RKO (cell line): ENCODE data around the gene C16orf96.

Experiments used
- DNase-seq: peaks from one replicate; pipeline ENCODE4 v3.0.0-alpha.2; 2016; ENCODE audit warnings: low spot score

C16orf96 gene

DNA sequence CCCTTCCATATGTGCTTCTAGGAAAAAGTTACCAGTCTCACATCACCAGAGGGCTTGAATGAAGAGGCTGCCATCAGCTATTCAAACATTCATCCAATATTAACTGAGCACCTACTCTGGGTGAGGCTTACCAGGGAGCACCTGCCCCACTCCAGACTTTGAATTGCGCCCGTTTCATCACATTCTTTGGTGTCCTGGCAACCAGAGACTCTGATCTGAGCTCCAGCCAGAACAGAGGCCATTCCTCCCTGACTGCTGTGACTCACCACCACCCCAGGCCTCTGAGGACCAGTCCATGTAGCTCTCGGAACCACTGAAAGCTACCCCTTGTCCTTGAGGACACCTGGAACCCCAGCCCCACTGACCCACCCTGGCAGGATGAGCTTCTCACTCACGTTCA lies at the start of gene C16orf96:
Gene C16orf96, plus strand, starts transcription at position 229 of the 400 bp plus-strand sequence. Its CDS starts 150 bp downstream, at position 379.
- DNase-seq, result no peak

DNA sequence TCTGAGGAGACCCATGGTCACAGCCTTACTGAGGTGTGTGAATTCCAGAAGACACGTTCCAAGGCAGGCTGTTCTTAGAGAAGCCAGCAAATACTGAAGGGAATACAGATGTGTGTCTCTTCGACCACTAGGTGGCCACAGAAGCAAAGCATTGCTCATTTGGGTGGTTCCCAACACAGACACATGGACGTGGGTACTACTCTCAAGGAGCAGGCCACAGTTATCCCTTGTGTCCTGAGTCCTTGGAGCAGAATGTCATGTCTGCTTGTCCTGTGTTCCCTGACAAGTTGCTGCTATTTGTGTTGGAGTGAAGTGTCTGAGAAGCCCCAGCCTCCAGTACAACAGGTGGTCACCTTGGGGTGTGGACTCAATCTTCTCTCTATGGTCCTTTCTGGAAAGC lies 49.7 kb upstream of the C16orf96 start:
- DNase-seq, result peak; percentile 75

DNA sequence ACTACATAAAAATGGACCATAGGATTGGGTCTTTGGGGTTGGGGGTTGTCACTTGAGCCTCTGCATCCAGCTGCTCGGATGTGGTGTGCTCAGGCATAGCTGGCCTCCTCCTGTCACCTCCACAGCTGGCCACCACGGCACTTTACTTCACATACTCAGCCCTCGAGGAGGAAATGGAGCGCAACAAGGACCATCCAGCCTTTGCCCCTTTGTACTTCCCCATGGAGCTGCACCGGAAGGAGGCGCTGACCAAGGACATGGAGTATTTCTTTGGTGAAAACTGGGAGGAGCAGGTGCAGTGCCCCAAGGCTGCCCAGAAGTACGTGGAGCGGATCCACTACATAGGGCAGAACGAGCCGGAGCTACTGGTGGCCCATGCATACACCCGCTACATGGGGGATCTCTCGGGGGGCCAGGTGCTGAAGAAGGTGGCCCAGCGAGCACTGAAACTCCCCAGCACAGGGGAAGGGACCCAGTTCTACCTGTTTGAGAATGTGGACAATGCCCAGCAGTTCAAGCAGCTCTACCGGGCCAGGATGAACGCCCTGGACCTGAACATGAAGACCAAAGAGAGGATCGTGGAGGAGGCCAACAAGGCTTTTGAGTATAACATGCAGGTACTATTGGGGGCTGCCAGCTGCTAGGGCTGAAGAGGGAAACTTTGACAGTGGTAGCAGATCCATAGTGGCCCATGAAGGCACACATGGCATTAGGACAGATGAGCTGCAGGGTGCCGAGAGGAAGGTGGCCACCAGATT lies 48.4 kb upstream of the C16orf96 start:
- no peak for DNase-seq

DNA sequence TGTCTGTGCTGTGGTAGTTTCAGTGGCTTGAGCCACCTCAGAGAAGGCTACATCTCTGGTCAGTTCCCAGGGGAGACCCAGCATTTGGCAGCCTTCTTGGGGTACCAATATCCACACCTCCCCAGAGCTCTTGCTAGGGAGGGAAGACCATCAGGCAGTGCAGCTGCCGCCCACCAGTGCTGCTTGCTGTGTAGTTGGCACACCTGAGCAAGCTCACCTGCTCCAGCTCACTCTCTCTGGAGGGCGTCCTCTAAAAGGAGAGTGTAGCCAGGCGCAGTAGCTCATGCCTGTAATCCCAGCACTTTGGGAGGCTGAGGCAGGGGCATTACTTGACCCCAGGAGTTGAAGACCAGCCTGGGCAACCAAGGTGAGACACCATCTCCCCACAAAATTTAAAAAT lies 47.3 kb upstream of the C16orf96 start:
- DNase-seq, result no peak

DNA sequence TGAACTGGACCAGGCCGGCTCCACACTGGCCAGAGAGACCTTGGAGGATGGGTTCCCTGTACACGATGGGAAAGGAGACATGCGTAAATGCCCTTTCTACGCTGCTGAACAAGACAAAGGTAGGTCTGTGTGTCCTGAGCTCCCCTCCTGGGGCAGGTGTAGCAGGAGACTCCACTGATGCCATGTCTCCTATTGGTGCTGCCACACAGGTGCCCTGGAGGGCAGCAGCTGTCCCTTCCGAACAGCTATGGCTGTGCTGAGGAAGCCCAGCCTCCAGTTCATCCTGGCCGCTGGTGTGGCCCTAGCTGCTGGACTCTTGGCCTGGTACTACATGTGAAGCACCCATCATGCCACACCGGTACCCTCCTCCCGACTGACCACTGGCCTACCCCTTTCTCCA lies 46.7 kb upstream of the C16orf96 start:
- DNase-seq, result no peak

DNA sequence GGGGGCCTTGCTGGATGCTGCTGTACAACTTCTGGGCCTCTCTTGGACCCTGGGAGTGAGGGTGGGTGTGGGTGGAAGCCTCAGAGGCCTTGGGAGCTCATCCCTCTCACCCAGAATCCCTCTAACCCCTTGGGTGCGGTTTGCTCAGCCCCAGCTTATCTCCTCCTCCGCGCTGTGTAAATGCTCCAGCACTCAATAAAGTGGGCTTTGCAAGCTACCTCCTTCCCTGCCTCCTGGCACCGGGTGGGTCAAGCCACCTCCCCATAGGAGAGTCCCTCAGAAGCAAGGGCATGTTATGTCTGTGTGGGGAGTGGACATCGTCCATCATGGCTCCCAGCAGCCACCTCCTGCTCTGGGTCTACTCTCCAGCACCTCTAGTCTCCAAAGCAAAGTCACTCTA lies 46.0 kb upstream of the C16orf96 start:
- no peak for DNase-seq

DNA sequence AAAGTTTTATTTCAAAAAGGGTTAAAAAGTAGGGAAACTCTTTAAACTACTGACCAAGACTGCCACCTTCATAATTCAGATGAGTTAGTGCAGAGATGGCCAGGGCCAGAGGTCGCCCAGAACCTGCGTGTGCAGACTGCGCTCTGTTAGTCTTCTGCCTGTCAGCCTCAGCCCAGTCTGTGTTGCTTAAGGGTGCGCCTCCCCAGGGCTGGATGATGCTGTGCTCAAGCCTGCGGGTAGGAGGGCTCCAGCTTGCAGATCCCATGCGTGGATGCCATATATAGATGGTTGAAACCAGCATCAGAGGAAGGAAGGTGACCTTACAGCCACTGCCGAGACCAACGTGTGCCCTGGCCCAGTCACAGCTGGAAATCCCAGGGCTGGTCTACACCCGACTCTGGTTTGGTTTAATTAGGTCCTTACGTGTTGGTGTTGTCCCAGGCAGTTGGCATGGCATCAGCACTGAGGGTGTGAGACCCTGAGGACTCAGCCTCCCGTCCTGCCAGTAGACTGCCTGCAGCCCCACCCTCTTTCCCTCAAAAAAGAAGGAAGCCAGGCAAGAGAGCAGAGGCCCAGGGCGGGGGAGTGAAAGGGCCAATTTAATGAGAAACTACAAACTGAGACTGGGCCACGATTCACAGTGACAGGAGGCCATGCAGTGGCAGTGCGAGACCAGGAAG lies 45.3 kb upstream of the C16orf96 start:
- DNase-seq, result no peak

DNA sequence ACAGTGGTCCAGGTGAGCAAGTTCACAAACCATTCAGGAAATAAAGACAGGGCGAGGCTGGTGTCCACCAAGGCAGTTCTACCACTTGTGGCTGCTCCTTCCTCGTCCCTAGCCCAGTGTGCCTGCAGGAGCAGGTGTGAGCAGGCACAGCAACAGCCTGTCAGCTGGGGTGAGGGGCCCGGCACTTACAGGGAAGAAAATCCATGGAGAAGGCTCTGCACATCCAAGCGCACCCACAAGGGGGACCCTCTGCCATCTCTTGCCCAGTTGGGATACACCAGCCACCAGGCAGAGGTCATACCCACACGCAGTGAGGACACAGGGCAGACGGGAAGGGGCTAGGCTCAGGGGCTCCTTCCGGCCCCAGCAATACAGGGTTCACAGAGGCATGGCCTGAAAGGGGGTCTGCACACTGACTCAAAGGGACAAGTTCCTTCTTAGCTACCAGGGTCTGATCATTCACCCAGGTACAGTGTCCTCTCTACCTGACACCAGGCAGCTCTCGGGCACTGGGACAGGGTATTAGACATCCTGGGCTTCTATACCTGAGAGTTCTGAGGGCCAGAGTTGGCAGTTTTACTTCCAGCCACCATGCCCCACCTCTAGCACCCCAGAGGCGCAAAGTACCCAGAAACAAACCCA lies 44.6 kb upstream of the C16orf96 start:
- DNase-seq, result peak; percentile 51

DNA sequence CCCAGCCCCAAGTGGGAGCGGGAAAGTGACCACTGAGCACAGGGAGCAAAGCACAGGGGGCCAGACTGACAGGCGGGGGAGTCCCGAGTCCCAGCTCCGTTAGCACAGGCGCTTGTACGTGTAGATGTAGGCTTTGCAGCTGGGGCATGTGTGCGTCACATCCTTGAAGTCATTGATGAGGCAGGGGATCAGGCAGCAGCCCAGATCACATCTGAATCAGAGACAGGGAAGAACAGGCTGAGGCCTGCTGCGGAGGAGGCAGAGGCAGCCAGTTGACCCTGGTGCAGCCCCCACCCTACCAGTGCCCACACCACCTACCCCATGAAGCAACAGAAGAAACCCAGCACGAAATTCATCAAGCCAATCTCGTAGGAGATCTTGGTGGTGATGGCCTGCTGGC lies 43.7 kb upstream of the C16orf96 start:
- no peak for DNase-seq

DNA sequence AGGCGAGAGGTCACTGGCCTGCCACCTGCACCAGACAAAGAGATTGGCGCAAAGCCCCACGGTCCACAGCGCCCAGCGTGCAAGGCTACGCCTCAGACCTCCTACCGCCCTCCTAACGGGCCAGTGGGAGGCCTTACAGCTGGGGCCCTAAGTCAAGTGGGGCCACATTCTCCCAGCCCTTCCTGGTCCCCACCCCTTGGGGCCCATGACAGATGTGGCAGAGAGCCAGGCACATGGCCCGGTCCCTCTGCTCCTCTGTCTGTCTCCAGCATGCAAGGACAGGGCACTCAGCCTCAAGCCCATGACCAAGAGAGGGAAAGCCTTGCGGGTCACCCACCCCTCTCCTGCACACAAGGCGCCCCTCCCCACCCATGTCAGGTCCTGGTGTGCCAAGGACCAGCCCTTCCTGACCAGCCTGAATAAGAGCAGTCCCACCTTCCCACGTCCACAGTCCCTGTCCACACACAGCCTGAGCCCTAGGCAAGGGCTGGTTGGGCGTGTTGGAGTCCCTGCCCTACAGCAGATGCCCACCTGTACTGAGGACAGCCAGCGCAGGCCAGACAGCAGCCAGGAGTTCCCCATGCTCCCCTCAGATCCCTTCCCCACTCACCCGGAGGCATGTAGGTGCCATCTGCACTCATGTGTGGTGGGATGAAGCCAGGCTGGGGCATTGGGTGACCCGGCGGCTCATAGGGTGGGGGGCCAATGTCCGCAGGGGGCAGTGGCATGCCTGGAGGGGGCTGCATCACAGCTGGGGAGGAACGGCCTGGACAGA lies 42.9 kb upstream of the C16orf96 start:
- no peak for DNase-seq

DNA sequence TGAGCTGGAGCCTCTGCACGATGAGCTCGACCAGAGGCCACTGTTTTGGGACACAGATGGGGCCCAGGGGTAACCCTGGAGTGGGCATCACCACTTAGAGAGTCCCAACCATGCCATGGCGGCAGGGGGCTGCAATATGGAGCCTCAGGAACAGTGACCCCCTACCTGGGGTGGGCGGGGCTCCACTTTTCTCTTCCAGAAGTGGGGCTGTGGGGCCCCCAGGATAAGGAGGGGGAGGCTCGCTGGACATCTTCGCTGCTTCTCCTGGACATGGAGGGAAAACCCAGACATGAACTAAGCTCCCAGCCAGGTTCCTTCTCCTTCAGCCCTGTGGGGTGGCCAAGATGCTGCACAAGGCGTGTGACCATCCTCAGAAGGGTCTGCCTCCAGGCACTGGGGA lies 42.3 kb upstream of the C16orf96 start:
- DNase-seq, result no peak

DNA sequence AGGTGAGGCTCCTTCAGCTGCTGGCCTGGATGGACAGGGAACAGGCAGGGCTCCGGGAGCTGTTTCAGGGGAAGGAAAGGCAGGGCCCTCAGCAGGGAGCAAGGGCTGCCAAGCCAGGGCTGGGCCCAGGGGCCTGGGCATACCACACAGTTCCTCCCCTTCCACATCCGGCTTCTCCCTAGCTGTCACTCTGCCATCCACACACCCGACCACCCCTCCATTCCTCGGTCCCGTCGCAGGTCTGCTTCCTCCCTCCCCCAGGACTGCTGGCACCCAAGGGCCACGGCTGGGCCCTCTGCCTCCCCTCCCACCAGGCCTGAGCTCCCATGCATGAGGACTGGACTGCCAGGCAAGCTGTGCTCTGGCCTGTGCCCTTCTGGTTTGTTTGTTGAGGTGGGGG lies 41.5 kb upstream of the C16orf96 start:
- DNase-seq, result no peak

DNA sequence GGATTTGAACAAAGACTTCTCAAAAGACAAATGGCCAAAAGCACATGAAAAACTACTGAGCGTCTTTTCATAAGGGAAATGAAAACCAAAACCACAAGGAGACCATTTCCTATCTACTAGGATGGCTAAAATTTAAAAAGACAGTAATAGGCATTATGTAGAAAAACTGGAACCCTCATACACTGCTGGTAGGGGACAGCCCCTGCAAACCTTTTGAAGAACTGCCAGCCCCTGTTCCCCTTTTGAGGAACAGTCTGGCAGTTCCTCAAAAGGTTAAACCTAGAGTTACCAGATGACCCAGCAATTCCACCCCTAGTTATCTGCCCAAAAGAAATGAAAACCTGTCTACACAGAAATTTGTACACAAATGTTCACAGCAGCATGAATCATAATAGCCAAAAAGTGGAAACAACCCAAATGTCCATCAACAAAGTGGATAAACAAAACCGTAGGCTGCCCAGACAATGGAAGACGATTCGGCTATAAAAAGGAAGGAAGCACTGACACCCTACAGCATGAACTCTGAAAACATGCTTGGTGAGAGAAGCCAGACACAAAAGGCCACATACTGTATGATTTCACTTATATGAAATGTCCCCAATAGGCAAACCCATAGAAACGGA lies 40.4 kb upstream of the C16orf96 start:
- DNase-seq, result no peak

DNA sequence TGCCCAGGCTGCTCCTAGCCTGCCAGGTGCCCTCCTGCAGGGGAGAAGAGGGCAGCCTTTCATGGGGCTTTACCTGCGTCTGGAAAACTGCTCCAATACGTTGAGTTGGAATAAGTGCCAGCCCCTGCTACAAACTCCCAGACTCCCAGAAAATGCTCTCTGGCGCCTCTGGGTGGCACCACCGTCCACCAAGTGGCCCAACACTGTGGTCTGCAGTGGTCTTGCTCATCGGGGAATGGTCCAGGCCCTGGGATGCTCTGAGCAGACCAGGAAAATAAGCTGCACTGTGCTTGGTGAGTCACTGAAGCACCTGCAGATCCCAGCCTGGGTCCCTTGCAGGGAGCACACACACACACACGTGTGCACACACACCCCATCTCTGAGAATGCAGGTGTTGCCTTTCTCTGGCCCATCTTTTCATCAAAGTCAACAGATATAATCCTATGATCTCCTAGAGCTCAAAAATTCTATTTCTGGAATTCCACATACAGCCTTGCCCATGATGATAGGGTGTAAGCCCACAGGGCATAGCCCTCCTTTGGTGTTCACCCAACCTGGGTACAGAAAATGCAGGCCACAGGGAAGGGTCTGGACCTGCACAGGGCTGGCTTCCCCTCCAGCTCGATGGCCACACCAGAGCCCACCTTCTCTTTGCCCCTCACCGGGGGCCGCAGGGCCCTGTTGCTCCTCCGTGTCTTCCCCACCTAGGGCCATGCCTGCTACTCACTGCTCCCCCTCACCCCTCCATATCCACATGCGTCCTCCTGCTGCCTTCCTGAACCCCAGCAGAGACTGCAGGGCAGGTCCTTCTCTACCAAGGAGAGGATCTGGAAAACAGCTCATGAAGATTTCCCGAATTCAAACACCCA lies 38.1 kb upstream of the C16orf96 start:
- no peak for DNase-seq

DNA sequence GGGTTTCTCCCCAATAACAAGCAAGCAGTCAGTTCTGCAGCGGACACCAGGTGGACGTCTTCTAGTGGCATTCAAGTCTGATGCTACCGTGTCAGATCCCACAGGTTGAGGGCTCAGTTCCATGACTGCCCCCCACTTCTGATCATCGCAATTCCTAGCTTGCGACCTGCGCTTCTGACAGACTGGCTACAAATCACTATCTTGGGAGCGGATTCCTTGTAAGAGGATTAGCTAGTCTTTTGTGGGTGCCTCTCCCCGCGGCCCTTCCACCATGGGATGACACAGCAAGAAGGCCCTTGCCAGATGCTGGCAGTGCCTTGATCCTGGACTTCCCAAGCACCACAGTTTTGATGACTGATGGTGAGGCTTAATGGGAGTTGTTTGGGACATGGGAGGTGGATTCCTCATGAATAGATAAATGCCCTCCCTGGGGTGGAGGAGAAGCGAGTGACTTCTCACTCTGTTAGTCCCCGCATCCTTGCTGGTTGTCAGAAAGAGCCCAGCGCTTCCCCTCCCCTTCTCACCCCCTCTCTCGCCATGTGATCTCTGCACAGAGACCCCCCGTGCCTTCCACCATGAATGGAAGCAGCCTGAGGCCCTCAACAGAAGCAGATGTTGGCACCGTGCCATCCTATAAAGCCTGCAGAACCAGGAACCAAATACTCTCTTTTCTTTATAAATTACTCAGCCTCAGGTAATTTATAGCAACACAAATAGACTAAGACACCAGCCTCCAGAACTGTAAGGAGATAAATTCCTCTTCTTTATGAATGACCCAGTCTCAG lies 36.7 kb upstream of the C16orf96 start:
- DNase-seq, result no peak

DNA sequence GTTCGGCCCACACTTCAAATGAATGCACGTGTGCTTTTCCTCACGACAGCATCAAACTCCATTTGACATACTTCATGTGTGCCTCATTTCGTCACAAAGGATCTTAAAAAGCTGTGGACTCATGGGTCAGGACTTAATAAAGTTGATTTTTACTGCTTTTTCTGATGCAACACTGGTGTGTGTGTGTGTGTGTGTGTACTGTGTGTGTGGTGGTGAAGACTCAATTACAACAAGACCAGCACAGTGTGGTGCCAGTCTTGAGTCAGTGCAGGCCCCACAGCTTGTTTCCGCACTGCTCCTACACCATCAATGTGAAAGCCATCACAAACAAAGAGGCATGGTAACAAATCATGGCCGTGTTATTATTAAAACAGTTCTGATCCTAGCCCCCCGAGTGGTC lies 35.2 kb upstream of the C16orf96 start:
- no peak for DNase-seq

DNA sequence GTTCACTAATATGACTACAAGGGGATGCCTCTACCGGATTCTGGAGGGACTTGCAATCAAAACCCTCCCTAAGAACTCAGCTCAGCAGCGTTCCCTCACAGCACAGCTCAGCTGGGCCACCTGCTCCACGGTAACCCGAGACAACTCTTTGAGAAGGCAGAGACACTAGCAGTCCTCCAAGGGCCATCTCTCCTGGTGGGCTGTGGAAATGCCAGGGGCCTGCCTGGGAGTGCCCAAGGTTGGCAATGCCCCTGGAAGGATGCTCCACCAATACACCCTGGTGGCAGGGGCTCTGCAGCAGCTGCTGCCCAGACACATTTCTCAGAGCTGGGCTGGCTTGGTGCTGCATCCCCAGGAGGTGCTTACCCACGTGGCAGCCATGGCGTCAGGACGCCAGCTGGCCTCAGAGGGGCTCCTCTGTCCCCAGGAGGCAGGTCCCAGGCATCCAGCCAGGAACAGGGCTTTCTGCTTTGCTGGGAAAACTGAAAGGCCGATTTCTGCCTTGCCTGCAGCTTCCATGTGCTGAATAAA lies 34.0 kb upstream of the C16orf96 start:
- no peak for DNase-seq

DNA sequence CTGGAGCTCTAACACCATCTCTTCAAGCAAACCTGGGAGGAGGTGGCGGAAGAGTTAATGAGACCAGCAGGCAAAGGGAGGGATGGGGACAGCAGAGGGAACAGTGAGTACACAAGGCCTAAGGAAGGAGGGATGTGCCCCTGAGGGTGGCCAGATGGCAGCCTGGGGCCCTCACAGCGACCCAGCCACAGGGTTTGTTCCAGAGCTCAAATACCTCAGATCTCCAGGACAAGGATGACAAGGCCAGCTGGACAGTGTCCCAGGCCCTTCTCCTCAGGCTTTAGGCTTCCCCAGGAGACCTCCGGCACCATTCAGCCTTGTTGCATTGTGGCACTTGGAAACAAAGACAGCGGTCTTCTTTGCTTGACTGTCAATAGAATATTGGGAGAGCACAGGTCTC lies 32.5 kb upstream of the C16orf96 start:
- DNase-seq, result no peak

DNA sequence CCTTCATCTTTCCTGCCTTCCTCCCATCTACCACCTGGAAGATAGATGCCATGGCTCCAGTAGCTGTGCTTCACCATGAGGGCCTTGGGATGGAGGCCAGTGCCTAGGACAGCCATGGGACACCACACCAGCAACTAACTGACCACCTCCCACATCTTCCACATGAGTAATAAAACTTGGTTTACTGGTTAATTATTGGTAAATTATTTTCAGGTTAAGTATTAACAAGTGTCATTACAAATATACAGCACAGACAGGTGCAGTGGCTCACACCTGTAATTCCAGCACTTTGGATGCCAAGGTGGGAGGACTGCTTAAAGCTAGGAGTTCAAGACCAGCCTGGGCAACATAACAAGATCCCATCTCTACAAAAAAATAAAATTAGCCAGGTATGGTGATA lies 31.6 kb upstream of the C16orf96 start:
- DNase-seq, result no peak

DNA sequence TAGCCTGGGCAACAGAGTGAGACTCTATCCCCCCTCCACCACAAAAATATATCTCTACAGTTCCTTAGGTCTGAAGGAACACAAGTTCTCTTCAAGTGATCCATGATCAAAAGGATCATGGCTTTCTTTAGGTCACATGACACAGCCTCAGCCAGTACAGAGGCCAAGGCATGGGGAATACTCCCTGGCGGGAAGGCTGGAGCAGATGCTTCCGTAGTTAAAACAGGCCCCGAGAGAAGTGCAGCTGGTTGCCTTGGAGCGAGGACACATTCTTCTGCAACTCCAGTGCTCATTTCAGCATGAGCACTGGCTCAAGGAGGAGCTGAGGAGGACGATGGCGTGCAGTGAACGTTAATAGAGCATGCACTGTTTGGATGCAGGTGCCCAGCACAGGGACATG lies 31.1 kb upstream of the C16orf96 start:
- DNase-seq, result no peak
